GM18907 (cell line): Measurements from ENCODE around the gene CAPN9.

Source experiments
- ATAC-seq: cut with Tn5 transposase; IDR thresholded peaks from one replicate; pipeline ENCODE4 v1.9.1; 2021; ENCODE audit warnings: mild to moderate bottlenecking, moderate library complexity; ENCODE audit not compliant: unreplicated experiment

The CAPN9 gene

GRCh38 chr1:230745071-230745470 lies 2.1 kb upstream of the CAPN9 start:
- no peak for ATAC-seq

- ATAC-seq: no peak
Measured at GRCh38 chr1:230746617-230747016, 571 bp upstream of the CAPN9 start.

- no peak for ATAC-seq
Measured at GRCh38 chr1:230747890-230748800, 957 bp downstream of the CAPN9 start.

- no peak for ATAC-seq
Measured at GRCh38 chr1:230749150-230749549, 2.0 kb downstream of the CAPN9 start.

GRCh38 chr1:230749635-230750034 lies 2.4 kb downstream of the CAPN9 start:
- ATAC-seq: no peak

GRCh38 chr1:230750576-230750975 lies 3.4 kb downstream of the CAPN9 start:
- ATAC-seq: no peak

GRCh38 chr1:230750986-230751625 lies 3.9 kb downstream of the CAPN9 start:
- ATAC-seq: no peak

- no peak for ATAC-seq
Measured at GRCh38 chr1:230752407-230752806, 5.2 kb downstream of the CAPN9 start.

- no peak for ATAC-seq
Measured at GRCh38 chr1:230753191-230753585, 6.0 kb downstream of the CAPN9 start.

- ATAC-seq: no peak
Measured at GRCh38 chr1:230753586-230754251, 6.5 kb downstream of the CAPN9 start.

GRCh38 chr1:230754796-230755195 lies 7.6 kb downstream of the CAPN9 start:
- ATAC-seq: no peak

- ATAC-seq: no peak
Measured at GRCh38 chr1:230757856-230758708, 10.9 kb downstream of the CAPN9 start.

- no peak for ATAC-seq
Measured at GRCh38 chr1:230758709-230759368, 11.7 kb downstream of the CAPN9 start.

GRCh38 chr1:230759369-230760065 lies 12.3 kb downstream of the CAPN9 start:
- ATAC-seq: no peak

GRCh38 chr1:230760360-230760827 lies 13.2 kb downstream of the CAPN9 start:
- no peak for ATAC-seq

- no peak for ATAC-seq
Measured at GRCh38 chr1:230761443-230762167, 14.4 kb downstream of the CAPN9 start.

GRCh38 chr1:230763927-230764591 lies 16.9 kb downstream of the CAPN9 start:
- no peak for ATAC-seq

- no peak for ATAC-seq
Measured at GRCh38 chr1:230766318-230766717, 19.1 kb downstream of the CAPN9 start.
